Fibroblast of lung (primary cell): Measurements from ENCODE around the gene PAEP. TPM values are rescaled to one million over a fixed set of nuclear protein-coding genes. Genes with fewer than 3 reads are reported as not detected.

ENCODE experiments used
- DNase-seq, 2 donors: peaks; one replicate each; pipeline versions ENCODE4 v3.0.0 to v3.0.0-alpha.2; 2010; ENCODE audit warnings: low read depth in 2 of 2
- H2AFZ ChIP-seq: 2 replicates; pipeline ENCODE4 v1.5.1; 2012; ENCODE audit warnings: low read length, control low read depth, inconsistent platforms
- H3K27ac ChIP-seq: 2 replicates; pipeline ENCODE4 v1.5.1; 2011; ENCODE audit warnings: low read length, control low read depth; ENCODE audit not compliant: insufficient read depth
- H3K27me3 ChIP-seq: 2 replicates; pipeline ENCODE4 v1.5.1; 2011; ENCODE audit warnings: mild to moderate bottlenecking, low read length; ENCODE audit not compliant: control insufficient read depth, insufficient read depth
- H3K36me3 ChIP-seq: 2 replicates; pipeline ENCODE4 v1.5.1; 2011; ENCODE audit warnings: low read length; ENCODE audit not compliant: control insufficient read depth, insufficient read depth
- H3K4me1 ChIP-seq: 2 replicates; pipeline ENCODE4 v1.5.1; 2011; ENCODE audit warnings: low read length; ENCODE audit not compliant: control insufficient read depth, insufficient read depth; ENCODE audit errors: extremely low read depth
- H3K4me2 ChIP-seq: 2 replicates; pipeline ENCODE4 v1.5.1; 2011; ENCODE audit warnings: low read length, control low read depth; ENCODE audit not compliant: insufficient read depth; ENCODE audit errors: extremely low read depth
- H3K4me3 ChIP-seq, 4 experiments: fragments of 200-600 bp in 1 of 4; sonication (generic) in 1 of 4; replicated peaks in 1 of 4; 2 replicates each; pipeline ENCODE4 v1.5.1; 2011 to 2016; ENCODE audit warnings: low read length in 4 of 4, low read depth in 3 of 4, mild to moderate bottlenecking in 3 of 4, control low read depth in 2 of 4, inconsistent platforms in 1 of 4, mixed read lengths in 1 of 4; ENCODE audit not compliant: insufficient read depth in 1 of 4; ENCODE audit errors: control extremely low read depth in 1 of 4
- H3K79me2 ChIP-seq: 2 replicates; pipeline ENCODE4 v1.5.1; 2012; ENCODE audit warnings: mild to moderate bottlenecking, low read length, inconsistent platforms; ENCODE audit not compliant: control insufficient read depth, insufficient read depth
- H3K9ac ChIP-seq: 2 replicates; pipeline ENCODE4 v1.5.1; 2011; ENCODE audit warnings: mild to moderate bottlenecking, low read length, control low read depth; ENCODE audit not compliant: insufficient read depth
- H3K9me3 ChIP-seq: 2 replicates; pipeline ENCODE4 v1.5.1; 2012; ENCODE audit warnings: low read depth, low read length; ENCODE audit not compliant: control insufficient read depth, insufficient read depth
- H4K20me1 ChIP-seq: 2 replicates; pipeline ENCODE4 v1.5.1; 2011; ENCODE audit warnings: low read length; ENCODE audit not compliant: control insufficient read depth, insufficient read depth; ENCODE audit errors: extremely low read depth
- CTCF ChIP-seq, 2 donors: IDR thresholded peaks in 1 of 2; conservative IDR thresholded peaks in 1 of 2; 1 replicate in 1 of 2; 2 replicates in 1 of 2; pipeline ENCODE4 v1.5.1; 2011 to 2012; ENCODE audit warnings: low read length in 2 of 2, control low read depth in 1 of 2, inconsistent platforms in 1 of 2, low read depth in 1 of 2, mild to moderate bottlenecking in 1 of 2
- EZH2 ChIP-seq: IDR thresholded peaks from 2 replicates; pipeline ENCODE4 v1.5.1; 2012; ENCODE audit warnings: low read length, control low read depth, mild to moderate bottlenecking; ENCODE audit errors: missing control alignments
- polyA plus RNA-seq, 2 donors: library from polyadenylated mRNA; depleted of rRNA in 1 of 2; stranded (reverse) in 1 of 2; unstranded in 1 of 2; fragments of >200 nt; gene quantifications; 2 replicates each; pipeline ENCODE4 v1.2.1, GENCODE V29; 2011 to 2012; ENCODE audit warnings: missing spikeins in 1 of 2
- total RNA-seq: library from RNA; depleted of rRNA; stranded (reverse); fragments of >200 nt; gene quantifications from 2 replicates; pipeline ENCODE4 v1.2.1, GENCODE V29; 2014

Gene PAEP
- total and polyA plus RNA-seq, 2 donors (not counting 1 experiment from before 2014, with no cell fraction given), result not detected

GRCh38 chr9:135562235-135562745 lies 734 bp downstream of the PAEP start:
- H3K36me3 ChIP-seq, result no peaks in the 10 kb centered on the region
- H3K4me3 ChIP-seq, result no peak overlapping the region
- no peaks in the 10 kb centered on the region for H3K27me3 ChIP-seq
- H3K4me1 ChIP-seq, result no peaks in the 10 kb centered on the region
- H2AFZ ChIP-seq, result no peak overlapping the region
- no peaks in the 10 kb centered on the region for H4K20me1 ChIP-seq
- H3K9ac ChIP-seq, result no peak overlapping the region
- DNase-seq, result no peak
- TF ChIP-seq EZH2 (no peak), CTCF (conservative IDR thresholded peaks at IDR 0.05 in 1 of 2, IDR thresholded peaks at IDR 0.05 in 1 of 2; ENCODE audit: low read depth in 1 of 2, low read length in 2 of 2) (no peak)
- H3K27ac ChIP-seq, result no peak overlapping the region
- H3K9me3 ChIP-seq, result no peaks in the 10 kb centered on the region
- H3K79me2 ChIP-seq, result no peaks in the 10 kb centered on the region
- H3K4me2 ChIP-seq, result no peak overlapping the region

GRCh38 chr9:135563039-135563476 lies 1.5 kb downstream of the PAEP start:
- H2AFZ ChIP-seq, result no peak overlapping the region
- H3K4me1 ChIP-seq, result no peaks in the 10 kb centered on the region
- H3K9me3 ChIP-seq, result no peaks in the 10 kb centered on the region
- H3K4me3 ChIP-seq, result no peak overlapping the region
- no peaks in the 10 kb centered on the region for H3K36me3 ChIP-seq
- TF ChIP-seq CTCF (conservative IDR thresholded peaks at IDR 0.05 in 1 of 2, IDR thresholded peaks at IDR 0.05 in 1 of 2; ENCODE audit: low read depth in 1 of 2, low read length in 2 of 2) (no peak), EZH2 (no peak)
- no peaks in the 10 kb centered on the region for H4K20me1 ChIP-seq
- no peaks in the 10 kb centered on the region for H3K27me3 ChIP-seq
- no peak overlapping the region for H3K9ac ChIP-seq
- no peak for DNase-seq
- H3K79me2 ChIP-seq, result no peaks in the 10 kb centered on the region
- no peak overlapping the region for H3K4me2 ChIP-seq
- H3K27ac ChIP-seq, result no peak overlapping the region

- no peaks in the 10 kb centered on the region for H3K4me1 ChIP-seq
- no peaks in the 10 kb centered on the region for H4K20me1 ChIP-seq
- no peak overlapping the region for H3K9ac ChIP-seq
- H3K27me3 ChIP-seq, result no peaks in the 10 kb centered on the region
- H3K9me3 ChIP-seq, result no peaks in the 10 kb centered on the region
- no peaks in the 10 kb centered on the region for H3K36me3 ChIP-seq
- no peak overlapping the region for H2AFZ ChIP-seq
- no peak overlapping the region for H3K4me2 ChIP-seq
- no peak overlapping the region for H3K4me3 ChIP-seq
- no peaks in the 10 kb centered on the region for H3K79me2 ChIP-seq
- TF ChIP-seq EZH2 (no peak), CTCF (conservative IDR thresholded peaks at IDR 0.05 in 1 of 2, IDR thresholded peaks at IDR 0.05 in 1 of 2; ENCODE audit: low read depth in 1 of 2, low read length in 2 of 2) (no peak)
- no peak overlapping the region for H3K27ac ChIP-seq
- no peak for DNase-seq
Measured at GRCh38 chr9:135563858-135564257, 2.3 kb downstream of the PAEP start.
